Measurements from ENCODE around the gene ASTN2. TPM values are rescaled to one million over a fixed set of nuclear protein-coding genes. Genes with fewer than 3 reads are reported as not detected.

The ASTN2 gene
- polyA plus RNA-seq, 2 of the 4 experiments (the other 2 are of a cell fraction): 5.8 to 11.6 TPM

- WGBS (ENCODE audit: missing lambda C conversion rate): 43% methylated on average over 3 of the region's 3 CpGs
- ATAC-seq (no peak), FAIRE-seq (no peak), DNase-seq (ENCODE audit: low read depth in 1 of 2, low spot score in 1 of 2) (no peak)
- Histone ChIP-seq H3K9me3 (no peaks in the 10 kb centered on the region), H3K4me2 (no peak overlapping the region), H3K4me3 (no peak overlapping the region), H3K4me1 (0 out of 3 replicates have a peak, but pooled peaks cover 4% of the 10 kb centered on the region), H3K27ac (no peak overlapping the region)
- no peak for TF ChIP-seq RAD21 (conservative IDR thresholded peaks at IDR 0.05 in 1 of 2, IDR thresholded peaks at IDR 0.05 in 1 of 2)
- TF ChIP-seq MAX (IDR thresholded peaks at IDR 0.05): no peak
- TF ChIP-seq TP53 (CRISPR knock-in tag; IDR thresholded peaks at IDR 0.05): no peak
- no peak for TF ChIP-seq KDM1A (IDR thresholded peaks at IDR 0.05; ENCODE audit: low read depth)
- TF ChIP-seq BCL3 (IDR thresholded peaks at IDR 0.05): no peak
- TF ChIP-seq USF2 (IDR thresholded peaks at IDR 0.05): no peak
- no peak for TF ChIP-seq CBX8 (IDR thresholded peaks at IDR 0.05)
- no peak for TF ChIP-seq JUNB (IDR thresholded peaks at IDR 0.05)
- no peak for TF ChIP-seq ZSCAN20 (CRISPR knock-in tag; IDR thresholded peaks at IDR 0.05)
- no peak for TF ChIP-seq FOXS1 (CRISPR knock-in tag; IDR thresholded peaks at IDR 0.05)
- TF ChIP-seq KDM5A (IDR thresholded peaks at IDR 0.05): no peak
- no peak for TF ChIP-seq ZNF302 (CRISPR knock-in tag; IDR thresholded peaks at IDR 0.05)
- TF ChIP-seq CHD2 (IDR thresholded peaks at IDR 0.05; ENCODE audit: low read length, partially characterized antibody): no peak
- TF ChIP-seq RARB (CRISPR knock-in tag; IDR thresholded peaks at IDR 0.05): no peak
- TF ChIP-seq FOSB (CRISPR knock-in tag; IDR thresholded peaks at IDR 0.05): no peak
- no peak for TF ChIP-seq MYC (IDR thresholded peaks at IDR 0.05; ENCODE audit: borderline replicate concordance, low read length)
- TF ChIP-seq EHF (CRISPR knock-in tag; IDR thresholded peaks at IDR 0.05): no peak
- TF ChIP-seq, protein P1, sequence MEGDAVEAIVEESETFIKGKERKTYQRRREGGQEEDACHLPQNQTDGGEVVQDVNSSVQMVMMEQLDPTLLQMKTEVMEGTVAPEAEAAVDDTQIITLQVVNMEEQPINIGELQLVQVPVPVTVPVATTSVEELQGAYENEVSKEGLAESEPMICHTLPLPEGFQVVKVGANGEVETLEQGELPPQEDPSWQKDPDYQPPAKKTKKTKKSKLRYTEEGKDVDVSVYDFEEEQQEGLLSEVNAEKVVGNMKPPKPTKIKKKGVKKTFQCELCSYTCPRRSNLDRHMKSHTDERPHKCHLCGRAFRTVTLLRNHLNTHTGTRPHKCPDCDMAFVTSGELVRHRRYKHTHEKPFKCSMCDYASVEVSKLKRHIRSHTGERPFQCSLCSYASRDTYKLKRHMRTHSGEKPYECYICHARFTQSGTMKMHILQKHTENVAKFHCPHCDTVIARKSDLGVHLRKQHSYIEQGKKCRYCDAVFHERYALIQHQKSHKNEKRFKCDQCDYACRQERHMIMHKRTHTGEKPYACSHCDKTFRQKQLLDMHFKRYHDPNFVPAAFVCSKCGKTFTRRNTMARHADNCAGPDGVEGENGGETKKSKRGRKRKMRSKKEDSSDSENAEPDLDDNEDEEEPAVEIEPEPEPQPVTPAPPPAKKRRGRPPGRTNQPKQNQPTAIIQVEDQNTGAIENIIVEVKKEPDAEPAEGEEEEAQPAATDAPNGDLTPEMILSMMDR (IDR thresholded peaks at IDR 0.05): no peak
- ChIA-PET CTCF (no interaction called here), POLR2A (no interaction called here)
Measured at GRCh38 chr9:116907989-116908388, 506.9 kb downstream of the ASTN2 start.

DNA sequence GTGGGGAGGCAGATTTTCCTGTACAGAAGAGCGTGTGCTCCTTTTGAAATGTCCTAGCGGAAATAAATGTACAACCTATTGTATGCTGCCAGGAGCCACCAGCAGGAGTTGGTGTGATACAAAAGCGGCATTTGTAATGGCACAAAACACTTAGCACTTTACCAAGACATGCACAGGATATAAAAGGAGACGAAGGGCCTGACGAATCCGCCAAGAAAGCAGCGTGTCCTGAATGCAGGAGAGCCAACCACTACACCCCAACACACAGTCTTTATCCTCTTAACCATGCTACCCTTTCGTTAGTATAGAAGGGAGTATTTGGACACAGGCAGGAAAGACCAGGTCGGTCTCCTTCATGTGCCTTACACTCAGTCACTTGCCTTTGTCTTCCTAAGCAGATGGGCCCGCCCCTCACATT, 509.7 kb downstream of the ASTN2 start:
- 52% methylated on average over 10 of the region's 10 CpGs for WGBS (ENCODE audit: missing lambda C conversion rate)
- DNase-seq (ENCODE audit: low read depth in 1 of 2, low spot score in 1 of 2) (no peak), FAIRE-seq (no peak), ATAC-seq (no peak)
- no peak overlapping the region for H3K4me3 ChIP-seq
- no peak overlapping the region for H3K27ac ChIP-seq
- ChIA-PET CTCF (interaction anchor here (0.9 kb wide), 1 partner anchor 14 kb away, joined by 3 read pairs; no protein-coding TSS in a partner anchor), POLR2A (no interaction called here)
- no peak for TF ChIP-seq POLR2AphosphoS2 (conservative IDR thresholded peaks at IDR 0.05; ENCODE audit: low read length)
- no peak overlapping the region for H3K4me2 ChIP-seq
- no peaks in the 10 kb centered on the region for H3K9me3 ChIP-seq
- H3K4me1 ChIP-seq: no peaks in the 10 kb centered on the region

- POLR2A ChIA-PET: no interaction called here
Measured at GRCh38 chr9:116904165-116904564, 510.7 kb downstream of the ASTN2 start.

More at GRCh38 chr9:116904165-116904564, 510.7 kb downstream of the ASTN2 start:
- 31% methylated on average over 3 of the region's 3 CpGs for WGBS (ENCODE audit: missing lambda C conversion rate)
- H3K4me1 ChIP-seq: no peaks in the 10 kb centered on the region
- no peak overlapping the region for H3K4me2 ChIP-seq
- no peak for ATAC-seq
- DNase-seq (ENCODE audit: low read depth in 1 of 2, low spot score in 1 of 2): no peak
- H3K27ac ChIP-seq: no peak overlapping the region
- H3K4me3 ChIP-seq: no peak overlapping the region
- H3K9me3 ChIP-seq: no peaks in the 10 kb centered on the region
- FAIRE-seq: no peak
- CTCF ChIA-PET: interaction anchor here (1.1 kb wide), 1 partner anchor 167 kb away, joined by 3 read pairs; no protein-coding TSS in a partner anchor
- no peak for TF ChIP-seq SREBF2 (IDR thresholded peaks at IDR 0.05)
